AG04450 (cell line): ENCODE results near the gene LYRM4. TPM values are rescaled to one million over a fixed set of nuclear protein-coding genes. Genes with fewer than 3 reads are reported as not detected.

Source experiments
- CTCF ChIA-PET: fragments of 300-600, 350-600 bp; formaldehyde crosslinking; extraction: SDS; loops from one replicate; lab custom pipeline; 2022; ENCODE audit warnings: antibody characterized with exemption, inconsistent platforms; lab: Charles Lee
- POLR2A ChIA-PET: fragments of 350-600 bp; formaldehyde crosslinking; extraction: SDS; loops from one replicate; lab custom pipeline; 2021; ENCODE audit warnings: antibody characterized with exemption, inconsistent platforms; lab: Yijun Ruan, JAX
- DNase-seq: peaks from one replicate; pipeline ENCODE4 v3.0.0-alpha.2; 2011; ENCODE audit warnings: low read depth, low spot score
- H3K27ac ChIP-seq: one replicate; pipeline ENCODE4 v1.5.1; 2012; ENCODE audit warnings: low read depth, low read length, control low read depth
- H3K27me3 ChIP-seq: one replicate; pipeline ENCODE4 v1.6.0; 2012; ENCODE audit warnings: low read length; ENCODE audit not compliant: control insufficient read depth, insufficient read depth
- H3K4me3 ChIP-seq: 2 replicates; pipeline ENCODE4 v1.5.1; 2011; ENCODE audit warnings: mild to moderate bottlenecking, low read depth, low read length, control low read depth
- H3K9me3 ChIP-seq: 2 replicates; pipeline ENCODE4 v1.5.1; 2012; ENCODE audit warnings: low read length; ENCODE audit not compliant: control insufficient read depth, insufficient read depth
- CTCF ChIP-seq: IDR thresholded peaks from 2 replicates; pipeline ENCODE4 v1.5.1; 2011; ENCODE audit warnings: low read depth, low read length, control low read depth, inconsistent platforms
- polyA plus RNA-seq: library from polyadenylated mRNA; depleted of rRNA; stranded (reverse); fragments of >200 nt; gene quantifications from 2 replicates; pipeline ENCODE4 v1.2.3, GENCODE V29; 2011

LYRM4 gene
- polyA plus RNA-seq, 1 experiment = 41.4 TPM

GRCh38 chr6:5223309-5223708, 37.4 kb downstream of the LYRM4 start:
- TF ChIP-seq CTCF = no peak
- H3K4me3 ChIP-seq = no peak overlapping the region
- no peaks in the 10 kb centered on the region for H3K27me3 ChIP-seq
- ChIA-PET POLR2A (no interaction called here), CTCF (no interaction called here)
- H3K9me3 ChIP-seq = no peaks in the 10 kb centered on the region
- H3K27ac ChIP-seq = no peak overlapping the region
- no peak for DNase-seq

- POLR2A ChIA-PET = interaction anchor here (0.7 kb wide), 1 partner anchor 862 kb away, joined by 3 read pairs; no protein-coding TSS in a partner anchor
- Histone ChIP-seq H3K27me3 (no peaks in the 10 kb centered on the region), H3K4me3 (no peak overlapping the region), H3K9me3 (no peaks in the 10 kb centered on the region), H3K27ac (no peak overlapping the region)
- no peak for DNase-seq
- no peak for TF ChIP-seq CTCF
- CTCF ChIA-PET = interaction anchor here (1.5 kb wide), 1 partner anchor 77 kb away, joined by 3 read pairs; no protein-coding TSS in a partner anchor
These were observed 40.3 kb downstream of the LYRM4 start for GRCh38 chr6:5220443-5220842.

GRCh38 chr6:5219011-5219691, 41.6 kb downstream of the LYRM4 start:
- Histone ChIP-seq H3K27me3 (no peaks in the 10 kb centered on the region), H3K9me3 (no peaks in the 10 kb centered on the region), H3K27ac (no peak overlapping the region), H3K4me3 (no peak overlapping the region)
- CTCF ChIA-PET = interaction anchor here (1.5 to 1.8 kb wide), 2 partner anchors 75 to 183 kb away, joined by 6 read pairs; no protein-coding TSS in a partner anchor
- POLR2A ChIA-PET = interaction anchor here (0.6 kb wide), 1 partner anchor 34 kb away, joined by 3 read pairs; no protein-coding TSS in a partner anchor
- DNase-seq = no peak
- no peak for TF ChIP-seq CTCF

- CTCF ChIA-PET = no interaction called here
- DNase-seq = no peak
- Histone ChIP-seq H3K27me3 (no peaks in the 10 kb centered on the region), H3K4me3 (no peak overlapping the region), H3K9me3 (no peaks in the 10 kb centered on the region), H3K27ac (no peak overlapping the region)
- POLR2A ChIA-PET = no interaction called here
- no peak for TF ChIP-seq CTCF
These were observed 43.4 kb downstream of the LYRM4 start for GRCh38 chr6:5217356-5217755.

- Histone ChIP-seq H3K27me3 (no peaks in the 10 kb centered on the region), H3K4me3 (no peak overlapping the region), H3K27ac (no peak overlapping the region), H3K9me3 (no peaks in the 10 kb centered on the region)
- ChIA-PET POLR2A (no interaction called here), CTCF (interaction anchor here (1.9 to 2.5 kb wide), 2 partner anchors 51 to 164 kb away, joined by 5 to 7 read pairs; no protein-coding TSS in a partner anchor)
- DNase-seq = no peak
- TF ChIP-seq CTCF = no peak
These were observed 45.0 kb downstream of the LYRM4 start for GRCh38 chr6:5215799-5216198.
